Posterior cingulate gyrus (tissue), 11 donors: ENCODE results near the gene MAPK8IP3.

Experiments used
- DNase-seq, 10 donors: peaks; one replicate each; pipeline versions ENCODE4 v3.0.0 to v3.0.0-alpha.2; 2020 to 2021; ENCODE audit warnings: mixed read lengths in 3 of 10
- intact Hi-C: fragments of 100-400 bp; cut with DNase I; formaldehyde crosslinking; loops from one replicate; pipeline ENCODE4 v1.15.1; 2023

MAPK8IP3 gene

DNA sequence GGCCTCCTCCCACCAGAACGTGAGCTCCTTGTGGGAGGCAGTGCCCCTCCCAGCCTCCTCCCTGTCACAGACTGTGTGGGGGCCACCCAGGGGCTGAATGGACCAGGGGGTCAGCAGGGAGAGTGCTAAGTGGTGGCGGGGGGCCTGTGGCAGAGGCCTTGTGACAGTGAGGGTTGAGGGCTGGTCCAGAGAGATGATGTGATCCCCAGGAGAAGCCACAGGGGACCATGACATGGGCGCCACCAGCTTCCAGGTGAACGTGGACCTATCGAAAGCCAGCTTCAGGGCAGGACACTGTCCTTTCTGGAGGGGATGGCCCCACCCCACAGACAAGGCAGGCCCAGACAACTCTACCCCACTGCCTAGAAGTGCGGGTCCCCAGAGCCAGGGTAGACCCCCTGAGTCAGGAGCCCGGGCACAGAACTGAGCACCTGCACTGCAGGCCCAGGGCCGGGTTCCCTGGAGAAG, 73.3 kb downstream of the MAPK8IP3 start:
- intact Hi-C loops: no loop called here

DNA sequence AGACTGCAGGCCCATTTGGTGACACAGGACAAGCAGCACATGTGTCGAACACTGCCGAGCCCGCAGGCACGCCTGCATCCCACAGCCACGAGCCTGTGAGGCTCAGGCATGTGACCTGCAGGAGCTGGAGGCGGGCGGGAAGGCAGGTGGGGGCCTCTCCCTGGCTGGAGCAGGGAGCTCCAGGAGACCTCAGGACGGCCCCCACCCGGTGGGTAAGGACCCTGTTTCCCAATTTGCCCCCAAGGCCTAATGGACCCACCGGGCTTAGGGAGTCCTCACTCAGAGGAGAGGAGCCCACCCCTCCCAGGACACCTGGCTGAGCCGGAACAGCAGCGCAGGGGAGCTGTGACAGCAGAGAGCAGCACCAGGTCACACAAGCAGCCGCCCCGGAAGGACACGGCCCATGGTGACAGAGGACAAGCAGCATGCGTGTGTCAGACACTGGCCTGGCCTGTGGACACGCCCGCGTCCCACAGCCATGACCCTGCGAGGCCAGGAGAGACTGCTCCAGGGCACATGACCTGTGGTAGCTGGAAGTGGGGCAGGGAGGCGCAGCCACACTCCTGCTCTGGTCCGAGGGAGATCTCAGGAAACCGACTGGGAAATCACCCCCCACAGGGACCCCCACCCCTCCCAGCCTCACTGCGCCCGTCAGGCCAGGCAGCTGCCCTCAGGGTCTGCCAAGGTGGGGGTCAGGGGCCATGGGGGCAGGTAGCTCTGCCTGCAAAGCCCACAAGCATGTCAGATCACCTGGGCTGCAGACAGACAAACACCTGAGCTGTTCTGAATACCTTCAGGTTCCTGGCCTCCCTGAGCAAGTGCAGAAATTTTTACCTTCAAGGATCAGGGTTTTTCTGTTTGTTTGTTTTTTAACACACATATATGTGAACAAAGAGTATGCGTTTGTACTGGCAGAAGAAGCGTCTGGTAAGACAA, 74.0 kb downstream of the MAPK8IP3 start:
- intact Hi-C loops: no loop called here
- peak in 1 of 10 donors; percentile 84 for DNase-seq

More for the DNA sequence above, 73.3 kb downstream of the MAPK8IP3 start:
- DNase-seq: no peak

GRCh38 chr16:1780677-1781072, 74.7 kb downstream of the MAPK8IP3 start:
- intact Hi-C loops: no loop called here
- no peak for DNase-seq

DNA sequence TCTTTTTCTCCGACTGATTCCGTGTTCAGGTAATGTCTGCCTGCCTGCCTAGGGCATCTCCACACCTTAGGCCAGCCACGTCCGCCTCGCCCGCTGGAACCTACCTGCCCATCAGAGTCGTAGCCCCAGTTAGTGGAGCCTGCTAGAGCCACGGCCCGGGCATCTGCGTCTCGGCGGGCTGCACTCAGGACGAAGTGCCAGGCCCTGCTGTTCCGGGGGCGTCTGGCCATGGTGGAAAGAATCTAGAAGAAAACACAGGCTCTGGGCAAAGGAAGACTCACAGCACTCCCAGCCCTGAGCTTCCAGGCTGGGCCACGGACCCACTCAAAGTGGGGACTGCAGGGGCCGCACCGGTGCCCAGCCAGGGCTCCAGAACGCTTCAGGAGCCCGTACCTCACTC, 75.3 kb downstream of the MAPK8IP3 start:
- intact Hi-C loops: no loop called here
- DNase-seq: no peak

DNA sequence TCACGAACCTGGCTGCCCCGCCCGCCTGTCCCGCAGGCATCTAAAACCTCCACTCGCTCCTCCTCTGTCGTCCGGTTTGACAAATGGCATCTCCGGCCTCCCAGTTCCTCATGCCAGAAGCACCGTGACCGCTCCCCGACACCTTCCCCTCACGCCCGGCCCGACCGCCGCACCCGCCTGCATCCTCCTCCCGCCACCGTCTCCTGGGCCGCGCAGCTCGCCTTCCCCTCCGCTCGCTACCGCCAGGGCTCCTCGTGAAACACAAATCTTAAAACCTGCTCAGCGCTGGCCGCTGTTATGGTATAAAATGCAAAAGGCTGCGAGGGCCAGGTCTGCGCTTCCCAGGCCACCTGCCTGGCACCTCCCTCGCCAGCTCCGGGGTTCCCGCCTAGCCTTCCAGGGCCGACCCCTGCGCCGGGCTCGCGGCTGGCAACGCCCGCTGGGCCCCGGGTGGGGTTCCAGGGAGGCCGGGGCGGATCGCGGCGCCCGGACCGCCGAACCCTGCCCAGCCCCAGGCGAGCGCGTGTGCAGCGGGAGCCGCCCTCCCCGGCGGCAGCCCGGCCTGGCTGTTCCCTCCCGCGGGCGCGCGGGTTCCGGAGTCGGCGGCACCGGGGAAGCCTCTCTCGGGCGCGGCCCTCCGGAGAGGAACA, 75.9 kb downstream of the MAPK8IP3 start:
- intact Hi-C loops: no loop called here
- DNase-seq: peak in 1 of 10 donors; percentile 88

- intact Hi-C loops: no loop called here
- DNase-seq: peak; percentile 100
Measured at GRCh38 chr16:1782408-1783264, 76.6 kb downstream of the MAPK8IP3 start, which contains the start of the genes NUBP2 and SPSB3. TSS of gene NUBP2 (plus strand) at chr16:1782960. CDS start at chr16:1783021, 61 bp downstream. TSS of gene SPSB3 (minus strand) at chr16:1782571. CDS start at chr16:1781483, 1,088 bp downstream.

DNA sequence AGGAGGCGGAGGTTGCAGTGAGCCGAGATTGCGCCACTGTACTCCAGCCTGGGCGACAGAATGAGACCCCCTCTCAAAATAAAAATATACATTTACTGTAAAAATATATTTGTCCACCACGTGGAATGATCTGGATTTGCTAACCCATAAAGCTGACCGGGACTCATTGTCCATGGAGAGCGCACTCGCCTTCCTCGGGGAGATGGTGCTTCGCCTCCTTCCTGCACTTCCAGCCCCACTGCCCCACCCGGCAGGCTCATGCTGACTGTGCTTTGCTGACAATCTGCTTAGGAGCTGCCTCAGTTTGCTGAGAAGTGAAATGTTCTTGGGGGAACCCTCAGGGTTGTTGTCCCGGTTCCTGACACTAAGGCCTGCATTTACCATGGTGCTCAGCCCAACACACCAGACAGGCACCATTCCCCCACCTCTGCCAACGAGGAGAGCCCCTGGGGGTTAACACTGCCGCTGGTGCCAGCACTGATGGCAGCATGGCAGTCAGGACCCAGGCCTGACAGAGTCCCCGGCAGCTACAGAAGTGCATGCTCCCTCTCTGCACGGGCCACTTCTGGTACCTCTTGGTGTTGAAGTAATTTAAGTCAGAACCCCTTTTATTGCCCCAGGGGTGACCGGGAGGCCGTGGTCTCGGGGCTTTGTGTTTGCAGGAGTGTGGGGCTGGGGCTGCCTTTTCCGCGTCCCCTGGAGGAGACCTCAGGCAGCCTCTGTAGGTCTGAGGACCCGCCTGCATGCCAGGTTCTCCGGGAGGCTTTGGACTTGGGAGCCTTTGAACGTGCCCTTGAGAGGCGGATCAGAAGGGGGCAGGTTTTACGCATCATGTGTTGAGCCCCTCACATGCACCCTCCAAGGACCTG, 79.2 kb downstream of the MAPK8IP3 start:
- DNase-seq: peak in 1 of 10 donors; percentile 49
- intact Hi-C loops: no loop called here

DNA sequence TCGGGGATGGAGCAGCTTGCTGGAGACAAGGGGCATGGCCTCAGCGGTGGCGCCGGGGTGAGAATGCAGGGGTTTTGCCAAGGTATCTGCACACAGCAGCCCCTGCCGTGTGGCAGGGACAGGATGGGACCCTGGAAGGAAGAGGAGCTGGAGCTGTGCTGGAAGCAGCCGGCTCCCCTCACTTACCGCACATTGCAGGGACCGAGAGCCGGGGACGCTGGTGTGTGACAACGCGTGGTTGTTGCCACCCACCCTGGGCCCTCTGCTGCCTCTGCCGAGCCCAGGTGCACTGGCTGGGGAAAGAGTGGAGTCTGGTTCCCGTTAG, 79.8 kb downstream of the MAPK8IP3 start:
- peak in 1 of 10 donors; percentile 54 for DNase-seq
- intact Hi-C loops: no loop called here

- intact Hi-C loops: no loop called here
- peak in 1 of 10 donors; percentile 80 for DNase-seq
Measured at GRCh38 chr16:1786242-1787055, 80.5 kb downstream of the MAPK8IP3 start.

DNA sequence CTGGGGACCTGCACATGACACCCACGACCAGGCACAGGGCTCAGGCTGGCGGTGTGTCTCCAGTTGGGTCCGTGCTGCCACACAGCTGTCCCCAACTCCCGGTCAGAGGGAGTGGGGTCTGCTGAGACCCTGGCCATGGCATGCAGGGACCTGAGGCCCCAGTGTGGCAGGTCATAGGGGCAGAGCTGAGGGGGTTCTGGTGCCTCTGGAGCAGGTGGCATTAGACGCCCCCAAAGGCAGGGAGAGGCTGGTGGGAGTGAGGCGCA, 81.0 kb downstream of the MAPK8IP3 start:
- peak in 1 of 10 donors; percentile 80 for DNase-seq
- intact Hi-C loops: no loop called here

- intact Hi-C loops: no loop called here
- peak in 2 of 10 donors; percentile 79 to 82 for DNase-seq
Measured at GRCh38 chr16:1787322-1788094, 81.5 kb downstream of the MAPK8IP3 start.

DNA sequence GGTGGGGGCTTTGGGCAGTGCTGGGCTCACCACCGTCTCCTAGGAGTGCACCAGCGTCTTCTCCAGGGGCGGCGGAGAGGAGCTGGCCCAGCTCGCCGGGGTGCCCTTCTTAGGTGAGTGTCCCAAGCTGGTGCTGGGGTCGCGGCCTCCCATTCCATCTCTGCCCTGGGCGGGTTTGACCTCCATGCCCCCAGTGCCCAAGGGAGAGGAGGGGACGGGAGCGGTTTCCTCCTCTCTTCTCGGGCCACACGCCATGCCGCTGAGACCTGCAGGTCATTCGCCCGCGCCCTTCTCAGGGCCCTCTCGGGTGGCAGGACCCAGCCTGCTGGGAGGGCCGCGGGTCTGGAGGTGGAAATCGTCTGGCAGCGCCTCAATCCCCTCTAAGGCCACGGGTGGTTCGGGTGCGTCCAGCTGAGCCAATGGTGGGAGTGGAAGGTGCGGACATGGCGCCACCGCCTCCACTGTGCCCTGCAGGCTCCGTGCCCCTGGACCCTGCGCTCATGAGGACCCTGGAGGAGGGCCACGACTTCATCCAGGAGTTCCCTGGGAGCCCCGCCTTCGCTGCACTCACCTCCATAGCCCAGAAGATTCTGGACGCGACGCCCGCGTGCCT, 82.2 kb downstream of the MAPK8IP3 start:
- intact Hi-C loops: no loop called here
- DNase-seq: peak in 2 of 10 donors; percentile 6 to 75

DNA sequence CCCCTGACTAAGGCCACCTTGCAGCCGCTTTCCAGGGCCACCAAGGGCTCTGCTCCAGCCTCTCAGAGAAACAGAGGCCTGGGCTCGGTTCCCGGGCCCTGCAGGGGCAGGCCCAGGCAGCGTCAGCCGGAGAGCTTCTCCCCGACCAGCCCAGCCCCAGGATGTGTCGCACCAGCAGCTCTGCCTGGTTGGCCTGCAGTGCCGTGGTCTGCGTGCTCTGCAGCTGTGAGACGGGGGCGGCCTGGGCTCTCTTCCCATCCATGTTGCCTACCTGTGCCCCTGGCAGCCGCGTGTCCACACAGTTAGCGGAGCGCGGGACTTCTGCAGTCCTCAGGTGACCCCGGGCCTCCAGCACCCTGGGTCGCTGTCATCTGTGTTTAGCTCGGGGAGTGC, 82.7 kb downstream of the MAPK8IP3 start:
- intact Hi-C loops: no loop called here
- DNase-seq: peak in 4 of 10 donors; percentile 8 to 81 (median 64)

GRCh38 chr16:1789643-1790045, 83.6 kb downstream of the MAPK8IP3 start:
- intact Hi-C loops: no loop called here
- peak in 2 of 10 donors; percentile 16 to 50 for DNase-seq

- intact Hi-C loops: no loop called here
- DNase-seq: peak in 2 of 10 donors; percentile 52 to 70
Measured at GRCh38 chr16:1790261-1790610, 84.2 kb downstream of the MAPK8IP3 start.

- DNase-seq: peak in 3 of 10 donors; percentile 26 to 76 (median 68)
Measured at GRCh38 chr16:1790611-1791255, 84.7 kb downstream of the MAPK8IP3 start.

DNA sequence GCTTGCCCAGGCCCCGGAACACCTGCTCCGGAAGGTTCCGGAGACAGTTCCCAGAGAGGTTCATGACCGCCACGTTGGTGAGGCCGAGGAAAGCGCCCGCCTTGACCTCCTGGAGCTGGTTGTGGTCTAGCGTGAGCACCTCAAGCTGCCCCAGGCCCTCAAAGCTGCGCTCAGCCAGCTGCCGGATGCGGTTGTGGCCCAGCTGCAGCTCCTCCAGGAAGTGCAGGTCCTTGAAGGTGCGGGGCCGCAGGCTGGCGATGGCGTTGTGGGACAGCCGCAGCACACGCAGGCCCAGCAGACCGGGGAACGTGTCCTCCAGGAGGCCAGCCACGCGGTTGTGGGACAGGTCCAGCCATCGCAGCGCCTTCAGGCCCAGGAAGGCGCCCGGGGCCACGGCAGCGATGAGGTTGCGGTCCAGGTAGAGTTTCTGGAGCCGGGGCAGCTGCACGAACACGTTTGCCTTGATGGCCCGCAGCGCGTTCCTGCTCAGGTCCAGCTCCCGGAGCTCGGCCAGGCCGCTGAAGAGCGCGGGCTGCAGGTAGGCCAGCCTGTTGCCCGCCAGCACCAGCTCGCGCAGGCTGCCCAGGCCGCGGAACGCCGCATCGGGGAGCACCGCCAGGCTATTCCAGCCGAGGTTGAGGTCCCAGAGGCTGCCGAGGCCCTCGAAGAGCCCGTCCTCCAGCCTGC, 85.4 kb downstream of the MAPK8IP3 start:
- intact Hi-C loops: no loop called here
- DNase-seq: peak in 2 of 10 donors; percentile 62 to 70

More at GRCh38 chr16:1790611-1791255, 84.7 kb downstream of the MAPK8IP3 start:
- intact Hi-C loops: no loop called here
